T-cell (primary cell): ENCODE data around the gene SMIM20. TPM values are rescaled to one million over a fixed set of nuclear protein-coding genes. Genes with fewer than 3 reads are reported as not detected.
"Not testable (repeated sequence)": the region's sequence is repeated elsewhere in the genome, so short reads cannot be mapped to it uniquely, and the experiment has no call there.

Experiments
- ATAC-seq, 4 experiments: fragments of 200-7000 bp in 3 of 4; fragments of 150-1000 bp in 1 of 4; cut with Tn5 transposase; replicated peaks in 1 of 4; 1 replicate in 3 of 4; 2 replicates in 1 of 4; pipeline ENCODE4 v1.10.0; 2021; ENCODE audit warnings: moderate library complexity in 3 of 4, mild to moderate bottlenecking in 2 of 4, moderate number of reproducible peaks in 1 of 4
- CTCF ChIA-PET, 2 donors: fragments of 300-600 bp; sonication (Branson Sonifier 250); formaldehyde crosslinking; loops; one replicate each; lab custom pipeline; 2022; ENCODE audit warnings: antibody characterized with exemption in 2 of 2; lab: Charles Lee
- POLR2A ChIA-PET, 2 donors: fragments of 300-600 bp; sonication (Branson Sonifier 250); formaldehyde crosslinking; loops; one replicate each; lab custom pipeline; 2022; ENCODE audit warnings: antibody characterized with exemption in 2 of 2; lab: Charles Lee
- DNase-seq, 35 experiments: peaks; one replicate each; pipeline versions ENCODE4 v3.0.0 to v3.0.0-alpha.2; 2013 to 2023
- H3K27ac ChIP-seq: one replicate; pipeline ENCODE4 v1.5.1; 2013; ENCODE audit warnings: low read length
- H3K27me3 ChIP-seq, 2 experiments: replicated peaks in 1 of 2; 1 replicate in 1 of 2; 2 replicates in 1 of 2; pipeline versions ENCODE4 v1.6.1 to v1.7.0; 2013; ENCODE audit warnings: low read length in 1 of 2, mixed read lengths in 1 of 2; ENCODE audit not compliant: control insufficient read depth in 2 of 2, insufficient read depth in 2 of 2; ENCODE audit errors: extremely low read depth in 1 of 2
- H3K36me3 ChIP-seq, 2 donors: 1 replicate in 1 of 2; 2 replicates in 1 of 2; pipeline versions ENCODE4 v1.6.1 to v1.7.0; 2013; ENCODE audit warnings: low read length in 1 of 2; ENCODE audit not compliant: control insufficient read depth in 2 of 2, insufficient read depth in 1 of 2; ENCODE audit errors: extremely low read depth in 1 of 2
- H3K4me1 ChIP-seq, 2 experiments: 1 replicate in 1 of 2; 2 replicates in 1 of 2; pipeline versions ENCODE4 v1.6.1 to v1.7.0; 2013; ENCODE audit warnings: low read length in 2 of 2, mixed read lengths in 1 of 2; ENCODE audit not compliant: insufficient read depth in 2 of 2, control insufficient read depth in 1 of 2; ENCODE audit errors: extremely low read depth in 1 of 2
- H3K4me3 ChIP-seq, 2 donors: 1 replicate in 1 of 2; 2 replicates in 1 of 2; pipeline versions ENCODE4 v1.5.1 to v1.7.0; 2013; ENCODE audit warnings: mild to moderate bottlenecking in 2 of 2, low read length in 1 of 2, moderate library complexity in 1 of 2; ENCODE audit not compliant: control insufficient read depth in 1 of 2; ENCODE audit errors: extremely low read depth in 1 of 2
- H3K9me3 ChIP-seq: 2 replicates; pipeline ENCODE4 v1.7.0; 2013
- H3K27ac Mint-ChIP-seq, 2 donors: one replicate each; pipeline ENCODE4 v1.8.0; 2020 to 2021; ENCODE audit warnings: mild to moderate bottlenecking in 2 of 2, mixed read lengths in 2 of 2
- H3K27me3 Mint-ChIP-seq, 2 donors: one replicate each; pipeline ENCODE4 v1.8.0; 2021 to 2022; ENCODE audit warnings: mixed read lengths in 2 of 2
- H3K36me3 Mint-ChIP-seq: one replicate; pipeline ENCODE4 v1.8.0; 2021; ENCODE audit warnings: mixed read lengths
- H3K4me1 Mint-ChIP-seq, 3 donors: one replicate each; pipeline ENCODE4 v1.8.0; 2020 to 2022; ENCODE audit warnings: mixed read lengths in 3 of 3, mild to moderate bottlenecking in 1 of 3
- H3K4me3 Mint-ChIP-seq, 3 donors: one replicate each; pipeline ENCODE4 v1.8.0; 2020 to 2022; ENCODE audit warnings: mild to moderate bottlenecking in 3 of 3, mixed read lengths in 3 of 3, moderate library complexity in 3 of 3
- H3K9me3 Mint-ChIP-seq, 3 donors: one replicate each; pipeline ENCODE4 v1.8.0; 2020 to 2022; ENCODE audit warnings: mixed read lengths in 3 of 3
- WGBS: methylation state at CpG from one replicate; pipeline ENCODE4 v1.1.5; 2013; ENCODE audit warnings: missing lambda C conversion rate; ENCODE audit not compliant: insufficient coverage; 5-methylcytosine and 5-hydroxymethylcytosine counted together
- total RNA-seq, 35 experiments: library from RNA in 6 of 35; stranded (reverse) in 6 of 35; fragments of 120-200 nt in 1 of 35; gene quantifications; one replicate each; pipeline versions ENCODE4 v1.2.1 to v1.2.4 and lab custom pipeline; 2013 to 2026

SMIM20 gene
- total RNA-seq, 5 donors from 2014 or later (not counting 1 experiment from before 2014, with no cell fraction given), result 13.1 to 19.1 (median 16.0) TPM

- H3K4me1 ChIP-seq, result no peaks in the 10 kb centered on the region
- Mint-ChIP-seq H3K4me3 (no peak overlapping the region), H3K9me3 (no peaks in the 10 kb centered on the region), H3K4me1 (peaks cover 0 to 3% (median 0%) of the 10 kb centered on the region in 3 donors), H3K27me3 (no peaks in the 10 kb centered on the region), H3K36me3 (no peaks in the 10 kb centered on the region), H3K27ac (no peak overlapping the region)
- WGBS, result 89% methylated on average over 7 of the region's 10 CpGs
- ChIA-PET POLR2A (no interaction called here), CTCF (no interaction called here)
- no peaks in the 10 kb centered on the region for H3K36me3 ChIP-seq
- DNase-seq (no peak), ATAC-seq (no peak)
- H3K27ac ChIP-seq, result no peak overlapping the region
- H3K9me3 ChIP-seq, result no peaks in the 10 kb centered on the region
- peaks cover 0 to 3% of the 10 kb centered on the region in 2 experiments for H3K27me3 ChIP-seq
- H3K4me3 ChIP-seq, result no peak overlapping the region
Observed at GRCh38 chr4:25901030-25901430, 13.0 kb upstream of the SMIM20 start.

- DNase-seq, result no peak
- Histone ChIP-seq H3K9me3 (no peaks in the 10 kb centered on the region), H3K36me3 (no peaks in the 10 kb centered on the region), H3K4me1 (no peaks in the 10 kb centered on the region), H3K4me3 (no peak overlapping the region), H3K27ac (no peak overlapping the region), H3K27me3 (peaks cover 0 to 3% of the 10 kb centered on the region in 2 experiments)
- 87% methylated on average over 7 of the region's 8 CpGs for WGBS
- Mint-ChIP-seq H3K27me3 (peaks cover 0 to 5% of the 10 kb centered on the region in 2 donors), H3K9me3 (peaks cover 0 to 4% (median 0%) of the 10 kb centered on the region in 3 donors), H3K36me3 (no peaks in the 10 kb centered on the region), H3K4me1 (peaks cover 0 to 3% (median 0%) of the 10 kb centered on the region in 3 donors), H3K27ac (peak overlapping the region in 1 of 2 donors; percentile 8), H3K4me3 (no peak overlapping the region)
- ATAC-seq, result no peak
- CTCF ChIA-PET, result no interaction called here
- POLR2A ChIA-PET, result no interaction called here
Observed at GRCh38 chr4:25903900-25904747, 9.9 kb upstream of the SMIM20 start.

GRCh38 chr4:25904748-25905082 is 9.3 kb upstream of the SMIM20 start:
- no peak overlapping the region for H3K27ac ChIP-seq
- no peak for ATAC-seq
- CTCF ChIA-PET, result no interaction called here

GRCh38 chr4:25905371-25905770 is 8.6 kb upstream of the SMIM20 start:
- Histone ChIP-seq H3K4me3 (no peak overlapping the region), H3K4me1 (no peaks in the 10 kb centered on the region), H3K27me3 (peaks cover 0 to 3% of the 10 kb centered on the region in 2 experiments), H3K36me3 (no peaks in the 10 kb centered on the region), H3K9me3 (no peaks in the 10 kb centered on the region), H3K27ac (no peak overlapping the region)
- Mint-ChIP-seq H3K27ac (peak overlapping the region in 1 of 2 donors; percentile 44), H3K36me3 (no peaks in the 10 kb centered on the region), H3K27me3 (peaks cover 0 to 10% of the 10 kb centered on the region in 2 donors), H3K4me1 (peaks cover 0 to 3% (median 0%) of the 10 kb centered on the region in 3 donors), H3K4me3 (no peak overlapping the region), H3K9me3 (peaks cover 0 to 6% (median 0%) of the 10 kb centered on the region in 3 donors)
- ATAC-seq, result no peak
- no CpG with 5 or more reads among the region's 4 CpGs for WGBS
- DNase-seq, result no peak
- ChIA-PET CTCF (no interaction called here), POLR2A (no interaction called here)

More at GRCh38 chr4:25904748-25905082, 9.3 kb upstream of the SMIM20 start:
- Histone ChIP-seq H3K27me3 (peaks cover 0 to 3% of the 10 kb centered on the region in 2 experiments), H3K36me3 (no peaks in the 10 kb centered on the region), H3K9me3 (no peaks in the 10 kb centered on the region), H3K4me3 (no peak overlapping the region), H3K4me1 (no peaks in the 10 kb centered on the region)
- H3K36me3 Mint-ChIP-seq, result no peaks in the 10 kb centered on the region
- no CpG with 5 or more reads among the region's 3 CpGs for WGBS
- H3K4me3 Mint-ChIP-seq, result no peak overlapping the region
- peaks cover 0 to 5% of the 10 kb centered on the region in 2 donors for H3K27me3 Mint-ChIP-seq
- peaks cover 0 to 6% (median 0%) of the 10 kb centered on the region in 3 donors for H3K9me3 Mint-ChIP-seq
- peak overlapping the region in 1 of 2 donors; percentile 8 for H3K27ac Mint-ChIP-seq
- POLR2A ChIA-PET, result no interaction called here
- peaks cover 0 to 3% (median 0%) of the 10 kb centered on the region in 3 donors for H3K4me1 Mint-ChIP-seq
- DNase-seq, result no peak

- H3K9me3 Mint-ChIP-seq, H3K27me3 ChIP-seq, H3K27ac Mint-ChIP-seq, H3K4me1 Mint-ChIP-seq, H3K27ac ChIP-seq, H3K36me3 Mint-ChIP-seq, H3K4me1 ChIP-seq, ATAC-seq, H3K9me3 ChIP-seq, H3K4me3 ChIP-seq, H3K4me3 Mint-ChIP-seq, H3K27me3 Mint-ChIP-seq, CTCF ChIA-PET, DNase-seq, H3K36me3 ChIP-seq: not testable (repeated sequence)
- WGBS, result 79% methylated on average over 3 of the region's 11 CpGs
- POLR2A ChIA-PET, result interaction anchor here in 1 of 2 donors (0.6 kb wide), 1 partner anchor 71 kb away, joined by 4 read pairs; no protein-coding TSS in a partner anchor
Observed at GRCh38 chr4:25906113-25906512, 7.9 kb upstream of the SMIM20 start.

GRCh38 chr4:25908491-25908901 is 5.5 kb upstream of the SMIM20 start:
- H3K27ac ChIP-seq, result no peak overlapping the region
- H3K9me3 ChIP-seq, result no peaks in the 10 kb centered on the region
- WGBS, result 42% methylated on average over 5 of the region's 5 CpGs
- peaks cover 0 to 9% of the 10 kb centered on the region in 2 experiments for H3K4me1 ChIP-seq
- Mint-ChIP-seq H3K27ac (no peak overlapping the region), H3K4me3 (no peak overlapping the region), H3K4me1 (peaks cover 8 to 13% (median 11%) of the 10 kb centered on the region in 3 donors), H3K9me3 (peaks cover 0 to 6% (median 0%) of the 10 kb centered on the region in 3 donors), H3K36me3 (no peaks in the 10 kb centered on the region), H3K27me3 (peaks cover 0 to 10% of the 10 kb centered on the region in 2 donors)
- no peaks in the 10 kb centered on the region for H3K27me3 ChIP-seq
- no peaks in the 10 kb centered on the region for H3K36me3 ChIP-seq
- ChIA-PET CTCF (no interaction called here), POLR2A (interaction anchor here in 1 of 2 donors (0.5 kb wide), 1 partner anchor 953 kb away, joined by 4 read pairs; no protein-coding TSS in a partner anchor)
- ATAC-seq, result no peak
- DNase-seq, result no peak
- no peak overlapping the region for H3K4me3 ChIP-seq
